Stimulated activated CD8-positive, alpha-beta memory T cell treated with anti-CD3 and anti-CD28 coated beads, Interleukin-2, amount 100 ng/mL, for 1 hour (primary cell): ENCODE data around the gene XXYLT1.
"Not testable (repeated sequence)": the region's sequence is repeated elsewhere in the genome, so short reads cannot be mapped to it uniquely, and the experiment has no call there.

ENCODE experiments used
- DNase-seq, 2 donors: peaks; one replicate each; pipeline ENCODE4 v3.0.0-alpha.2; 2020; ENCODE audit warnings: low read depth in 2 of 2

Gene XXYLT1

GRCh38 chr3:195226900-195227447 is 44.0 kb downstream of the XXYLT1 start:
- DNase-seq: no peak

- DNase-seq: no peak
Observed at GRCh38 chr3:195226445-195226844, 44.5 kb downstream of the XXYLT1 start.

GRCh38 chr3:195224980-195225580 is 45.9 kb downstream of the XXYLT1 start:
- no peak for DNase-seq

GRCh38 chr3:195224156-195224979 is 46.6 kb downstream of the XXYLT1 start:
- no peak for DNase-seq

GRCh38 chr3:195221876-195222617 is 48.9 kb downstream of the XXYLT1 start:
- no peak for DNase-seq

- no peak for DNase-seq
Observed at GRCh38 chr3:195221015-195221853, 49.7 kb downstream of the XXYLT1 start.

GRCh38 chr3:195219351-195220230 is 51.4 kb downstream of the XXYLT1 start:
- DNase-seq: no peak

GRCh38 chr3:195218331-195218730 is 52.6 kb downstream of the XXYLT1 start:
- DNase-seq: not testable (repeated sequence)

- not testable (repeated sequence) for DNase-seq
Observed at GRCh38 chr3:195215576-195215975, 55.4 kb downstream of the XXYLT1 start.

GRCh38 chr3:195214381-195214780 is 56.6 kb downstream of the XXYLT1 start:
- no peak for DNase-seq

GRCh38 chr3:195213639-195214315 is 57.2 kb downstream of the XXYLT1 start:
- DNase-seq: no peak

- no peak for DNase-seq
Observed at GRCh38 chr3:195212749-195213375, 58.1 kb downstream of the XXYLT1 start.

- no peak for DNase-seq
Observed at GRCh38 chr3:195212033-195212748, 58.8 kb downstream of the XXYLT1 start.

- DNase-seq: no peak
Observed at GRCh38 chr3:195210266-195210973, 60.5 kb downstream of the XXYLT1 start.

GRCh38 chr3:195209847-195210265 is 61.1 kb downstream of the XXYLT1 start:
- no peak for DNase-seq

- DNase-seq: no peak
Observed at GRCh38 chr3:195209083-195209846, 61.7 kb downstream of the XXYLT1 start.

- no peak for DNase-seq
Observed at GRCh38 chr3:195208631-195209030, 62.3 kb downstream of the XXYLT1 start.
